HFF-Myc (cell line): ENCODE data around the gene BABAM2.

Experiments
- DNase-seq: peaks from one replicate; pipeline ENCODE4 v3.0.0-alpha.2; 2011; ENCODE audit warnings: low read depth; ENCODE audit errors: extremely low read depth
- H3K4me3 ChIP-seq: replicated peaks from 2 replicates; pipeline ENCODE4 v1.5.1; 2011; ENCODE audit warnings: low read depth, mild to moderate bottlenecking, control low read depth, low read length
- TF ChIP-seq, protein P1 (sequence below): IDR thresholded peaks from 2 replicates; pipeline ENCODE4 v1.5.1; 2012; ENCODE audit warnings: mild to moderate bottlenecking, low read depth, low read length, control low read depth; ENCODE audit errors: missing control alignments

BABAM2 gene

DNA sequence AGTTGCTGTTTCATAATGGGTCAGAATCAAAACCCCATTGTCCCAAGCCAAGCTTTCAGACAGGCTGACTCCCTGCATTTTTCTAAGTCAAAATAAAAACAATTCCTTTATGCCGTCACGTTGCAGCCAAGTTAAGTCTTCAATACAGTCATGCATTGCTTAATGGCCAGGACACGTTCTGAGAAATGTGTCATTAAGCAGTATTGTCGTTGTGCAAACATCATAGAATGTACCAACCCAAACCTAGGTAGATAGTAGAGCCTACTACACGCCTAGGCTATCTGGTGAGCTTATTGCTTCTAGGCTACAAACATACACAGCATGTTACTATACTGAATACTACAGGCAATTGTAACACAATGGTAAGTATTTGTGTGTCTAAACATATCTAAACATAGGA, 341.8 kb downstream of the BABAM2 start:
- no peak for DNase-seq
- no peak overlapping the region for H3K4me3 ChIP-seq
- TF ChIP-seq, protein P1, sequence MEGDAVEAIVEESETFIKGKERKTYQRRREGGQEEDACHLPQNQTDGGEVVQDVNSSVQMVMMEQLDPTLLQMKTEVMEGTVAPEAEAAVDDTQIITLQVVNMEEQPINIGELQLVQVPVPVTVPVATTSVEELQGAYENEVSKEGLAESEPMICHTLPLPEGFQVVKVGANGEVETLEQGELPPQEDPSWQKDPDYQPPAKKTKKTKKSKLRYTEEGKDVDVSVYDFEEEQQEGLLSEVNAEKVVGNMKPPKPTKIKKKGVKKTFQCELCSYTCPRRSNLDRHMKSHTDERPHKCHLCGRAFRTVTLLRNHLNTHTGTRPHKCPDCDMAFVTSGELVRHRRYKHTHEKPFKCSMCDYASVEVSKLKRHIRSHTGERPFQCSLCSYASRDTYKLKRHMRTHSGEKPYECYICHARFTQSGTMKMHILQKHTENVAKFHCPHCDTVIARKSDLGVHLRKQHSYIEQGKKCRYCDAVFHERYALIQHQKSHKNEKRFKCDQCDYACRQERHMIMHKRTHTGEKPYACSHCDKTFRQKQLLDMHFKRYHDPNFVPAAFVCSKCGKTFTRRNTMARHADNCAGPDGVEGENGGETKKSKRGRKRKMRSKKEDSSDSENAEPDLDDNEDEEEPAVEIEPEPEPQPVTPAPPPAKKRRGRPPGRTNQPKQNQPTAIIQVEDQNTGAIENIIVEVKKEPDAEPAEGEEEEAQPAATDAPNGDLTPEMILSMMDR, result no peak

DNA sequence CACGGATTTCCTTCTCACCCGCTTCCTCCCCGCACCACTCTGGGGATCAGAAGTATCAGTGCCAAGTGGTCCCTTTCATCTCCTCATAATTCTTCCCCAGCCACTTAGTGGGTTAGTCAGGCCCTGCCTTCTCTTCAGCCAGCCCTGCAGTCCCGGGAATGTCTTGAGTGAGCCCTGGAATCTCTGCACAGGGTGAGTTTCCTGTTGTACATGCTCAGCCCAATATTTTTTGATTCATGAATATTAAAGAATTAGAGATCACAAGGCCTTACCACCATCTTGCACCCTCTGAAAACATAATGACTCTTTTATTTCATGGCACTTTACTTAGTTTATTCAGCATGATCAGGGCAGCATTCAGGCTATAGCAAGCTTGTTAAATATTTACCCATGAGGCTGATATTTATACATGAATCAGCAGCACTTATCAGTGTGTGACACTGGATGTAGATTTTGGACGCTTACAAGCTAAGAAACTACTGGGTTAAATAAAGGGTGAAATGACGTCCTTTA, 342.7 kb downstream of the BABAM2 start:
- H3K4me3 ChIP-seq, result no peak overlapping the region
- no peak for DNase-seq
- TF ChIP-seq, protein P1, result no peak

DNA sequence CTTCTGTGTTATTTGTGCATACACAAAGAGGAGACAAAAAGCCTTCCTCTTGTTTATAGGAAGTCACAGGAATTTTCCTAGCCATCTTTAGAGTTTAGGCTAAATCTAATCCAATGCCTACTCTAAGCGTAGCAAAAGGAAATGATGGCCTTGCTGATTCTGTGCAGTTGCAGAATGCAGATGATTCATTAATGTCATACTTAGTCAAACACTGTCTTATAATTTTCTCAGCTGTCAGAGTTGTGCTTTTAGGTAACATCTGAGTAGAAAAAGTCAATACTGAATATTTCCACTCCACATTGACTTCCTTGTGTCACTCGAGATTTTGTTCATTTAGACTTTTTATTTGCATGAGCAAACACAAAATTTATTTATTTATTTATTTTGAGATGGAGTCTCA, 344.3 kb downstream of the BABAM2 start:
- H3K4me3 ChIP-seq, result no peak overlapping the region
- TF ChIP-seq, protein P1, result no peak
- no peak for DNase-seq

DNA sequence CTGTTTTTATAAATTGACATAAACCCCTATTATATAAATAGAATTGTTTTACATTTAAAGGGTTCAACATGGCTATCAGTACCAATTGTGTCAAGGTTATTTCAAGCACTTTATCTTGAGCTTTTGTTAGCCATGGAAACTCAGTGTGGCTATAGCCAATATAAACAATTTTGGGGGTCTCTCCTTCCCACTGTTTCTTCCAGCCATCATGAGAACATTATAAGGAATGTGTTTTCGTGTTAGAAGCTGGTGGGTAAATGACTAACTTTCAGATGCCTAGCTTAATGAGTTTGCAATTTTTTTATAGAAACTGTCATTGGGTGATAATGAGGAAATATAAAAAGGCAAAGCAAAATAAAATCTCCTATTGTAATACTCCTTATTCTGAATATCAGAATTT, 348.7 kb downstream of the BABAM2 start:
- DNase-seq, result no peak
- no peak overlapping the region for H3K4me3 ChIP-seq
- TF ChIP-seq, protein P1, result no peak

DNA sequence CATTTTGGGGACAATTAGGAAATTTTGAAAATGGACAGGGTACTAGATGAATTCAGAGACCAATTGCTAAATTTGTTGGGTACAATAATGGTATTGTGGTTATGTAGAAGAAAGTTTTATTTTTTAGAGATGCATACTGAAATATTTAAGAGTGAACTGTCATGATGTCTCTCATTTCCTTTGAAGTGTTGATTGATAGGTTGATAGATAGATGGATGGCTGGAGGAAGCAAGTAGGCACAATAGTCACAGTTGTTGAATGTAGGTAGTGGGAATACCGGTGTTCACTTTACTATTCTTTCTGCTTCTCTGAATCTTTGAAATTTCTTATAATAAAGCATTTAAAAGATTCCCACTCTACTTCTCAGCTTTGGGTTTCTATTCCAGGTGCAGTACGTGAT, 350.4 kb downstream of the BABAM2 start:
- no peak overlapping the region for H3K4me3 ChIP-seq
- no peak for DNase-seq
- TF ChIP-seq, protein P1, result no peak

DNA sequence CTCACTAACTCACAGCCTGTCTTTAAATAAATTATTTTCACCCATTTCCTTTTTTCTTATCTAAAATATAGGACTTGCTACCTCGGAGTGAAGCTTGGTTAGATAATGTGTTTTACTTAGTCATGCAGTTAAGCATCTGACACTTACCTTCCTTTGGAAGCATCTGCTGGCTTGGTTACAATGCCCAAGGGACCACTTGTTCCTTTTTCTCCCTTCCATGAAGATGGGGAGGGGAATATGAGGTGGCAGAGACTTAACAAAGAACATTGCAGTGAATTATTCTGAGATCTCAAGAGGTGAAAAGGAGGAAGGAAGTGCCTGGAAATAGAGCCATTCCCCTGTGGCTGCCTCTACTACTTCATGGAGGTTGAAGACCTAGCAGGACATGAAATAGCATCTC, 356.8 kb downstream of the BABAM2 start:
- TF ChIP-seq, protein P1, result no peak
- H3K4me3 ChIP-seq, result no peak overlapping the region
- no peak for DNase-seq

DNA sequence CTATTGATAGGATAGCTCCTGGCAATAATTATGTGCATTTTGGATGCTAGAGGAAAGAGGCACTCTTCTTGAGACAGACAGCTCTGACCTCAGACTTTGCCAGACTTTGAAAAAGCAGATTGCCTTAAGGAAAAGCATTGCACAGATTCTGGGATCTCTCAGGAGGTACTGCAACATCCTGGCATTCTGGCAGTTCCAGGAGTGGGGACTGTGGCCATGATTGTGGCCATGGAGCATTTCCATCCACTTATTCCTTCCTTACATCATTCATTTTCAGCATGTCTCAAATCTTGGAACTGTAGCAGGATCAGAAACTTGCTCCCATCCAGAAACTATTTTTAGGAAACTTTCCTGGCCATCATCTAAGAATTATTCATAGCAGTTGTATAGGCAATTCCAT, 357.2 kb downstream of the BABAM2 start:
- H3K4me3 ChIP-seq, result no peak overlapping the region
- no peak for DNase-seq
- TF ChIP-seq, protein P1, result no peak
